Activated T-cell treated with anti-CD3 and anti-CD28 coated beads, Interleukin-2, amount 50 U/mL, for 48 hours (primary cell): ENCODE results near the gene BTG4.

Experiments
- DNase-seq, 2 experiments: peaks; one replicate each; pipeline ENCODE4 v3.0.0-alpha.2; 2020

The BTG4 gene

GRCh38 chr11:111479666-111480065, 32.5 kb downstream of the BTG4 start:
- DNase-seq = no peak

DNA sequence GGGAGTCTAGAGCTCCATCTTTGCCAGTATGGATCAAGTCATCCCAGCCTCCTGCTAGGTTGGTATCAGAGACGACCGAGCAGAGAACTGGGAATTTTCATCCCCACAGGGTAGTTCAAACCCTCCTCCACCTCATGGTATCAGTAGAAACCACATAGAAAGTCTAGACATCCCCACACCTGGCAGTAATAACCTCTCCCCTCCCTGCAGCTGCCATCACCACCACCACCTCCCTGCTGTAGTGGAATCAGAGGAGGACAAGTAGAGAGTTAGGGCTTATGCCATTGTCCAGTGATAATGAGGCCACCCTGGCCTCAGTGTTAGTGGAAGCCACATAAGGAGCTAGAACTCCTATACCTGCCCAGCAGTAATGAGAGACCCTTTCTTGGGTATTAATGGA, 34.3 kb downstream of the BTG4 start:
- no peak for DNase-seq

GRCh38 chr11:111476956-111477355, 35.2 kb downstream of the BTG4 start:
- no peak for DNase-seq

GRCh38 chr11:111476366-111476765, 35.8 kb downstream of the BTG4 start:
- no peak for DNase-seq

GRCh38 chr11:111474432-111474831, 37.8 kb downstream of the BTG4 start:
- DNase-seq = no peak

- DNase-seq = no peak
Measured at GRCh38 chr11:111472228-111472627, 40.0 kb downstream of the BTG4 start.

- no peak for DNase-seq
Measured at GRCh38 chr11:111469200-111469599, 43.0 kb downstream of the BTG4 start.

DNA sequence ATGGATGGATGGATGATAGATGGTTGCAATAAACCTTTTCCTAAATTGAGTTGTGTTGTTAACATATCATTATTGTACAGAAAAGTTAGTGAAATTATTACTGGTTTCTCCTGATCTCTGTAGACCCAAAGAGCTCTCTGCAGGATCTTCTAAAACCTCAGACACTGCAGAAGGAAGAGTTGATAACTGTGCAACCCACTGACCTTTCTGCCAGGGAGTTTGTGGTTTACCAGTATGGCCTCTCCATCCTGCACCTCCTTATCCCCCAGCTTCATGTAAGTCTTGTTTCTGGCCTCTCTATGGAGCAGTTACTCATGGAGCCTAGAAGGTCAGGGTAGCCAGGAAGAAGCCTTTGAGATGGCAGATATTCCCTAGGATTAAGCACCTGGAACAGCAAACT, 45.6 kb downstream of the BTG4 start:
- no peak for DNase-seq

DNA sequence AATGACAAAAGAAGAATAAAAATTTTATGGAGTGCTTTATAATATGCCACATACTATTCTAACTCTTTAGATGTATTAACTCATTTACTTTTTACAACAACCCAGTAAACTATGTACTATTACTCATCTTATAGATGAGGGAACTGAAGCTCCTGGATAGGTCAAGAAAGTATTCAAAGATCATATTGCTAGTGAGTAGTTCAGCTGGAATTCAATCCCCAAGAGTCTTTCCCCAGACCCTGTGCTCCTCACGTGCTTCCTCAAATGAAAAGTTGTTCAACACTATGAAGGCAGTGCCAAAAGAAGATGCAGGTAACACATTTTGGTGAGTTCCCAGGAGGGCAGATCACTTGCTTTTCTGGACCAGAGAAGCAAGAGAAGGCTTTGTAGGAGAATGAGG, 46.8 kb downstream of the BTG4 start:
- no peak for DNase-seq

DNA sequence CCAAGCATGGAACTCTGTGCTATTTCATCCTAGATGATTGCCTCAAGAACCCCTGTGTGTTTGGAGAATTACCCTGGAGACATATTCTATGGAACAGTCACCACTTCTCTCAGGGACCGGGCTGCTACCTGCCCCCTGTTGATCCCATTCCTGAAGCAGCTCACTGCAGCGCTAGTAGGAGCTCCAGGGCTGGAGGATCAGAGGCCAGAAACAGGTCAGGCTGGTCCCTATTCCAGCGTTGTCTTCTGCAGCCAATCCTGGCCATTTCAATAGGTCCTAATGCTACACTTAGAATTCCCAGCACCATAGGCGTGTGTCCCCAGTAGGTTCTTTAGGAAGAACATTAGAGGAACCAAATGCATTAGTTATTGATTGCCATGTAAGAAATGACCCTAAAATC, 48.9 kb downstream of the BTG4 start:
- no peak for DNase-seq

DNA sequence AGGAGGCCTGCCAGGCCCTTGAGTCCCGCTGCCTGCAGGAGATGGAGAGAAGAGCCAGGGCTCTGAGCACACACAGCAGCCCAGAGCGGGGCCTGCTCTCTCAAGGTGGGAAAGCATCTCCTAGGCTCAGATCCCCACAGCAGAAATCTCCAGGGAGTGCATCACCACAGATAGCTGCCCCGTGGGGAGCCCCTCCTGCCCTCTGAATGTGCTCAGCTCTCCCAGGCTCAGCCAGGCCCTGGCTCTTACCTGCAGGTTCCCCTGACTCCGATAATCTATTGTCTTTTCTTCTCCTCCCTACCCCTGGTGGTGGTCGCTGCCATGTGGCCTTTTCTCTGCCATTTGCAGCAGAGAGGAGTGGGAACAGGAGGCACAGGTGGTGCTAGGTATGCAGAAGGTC, 49.9 kb downstream of the BTG4 start:
- no peak for DNase-seq

DNA sequence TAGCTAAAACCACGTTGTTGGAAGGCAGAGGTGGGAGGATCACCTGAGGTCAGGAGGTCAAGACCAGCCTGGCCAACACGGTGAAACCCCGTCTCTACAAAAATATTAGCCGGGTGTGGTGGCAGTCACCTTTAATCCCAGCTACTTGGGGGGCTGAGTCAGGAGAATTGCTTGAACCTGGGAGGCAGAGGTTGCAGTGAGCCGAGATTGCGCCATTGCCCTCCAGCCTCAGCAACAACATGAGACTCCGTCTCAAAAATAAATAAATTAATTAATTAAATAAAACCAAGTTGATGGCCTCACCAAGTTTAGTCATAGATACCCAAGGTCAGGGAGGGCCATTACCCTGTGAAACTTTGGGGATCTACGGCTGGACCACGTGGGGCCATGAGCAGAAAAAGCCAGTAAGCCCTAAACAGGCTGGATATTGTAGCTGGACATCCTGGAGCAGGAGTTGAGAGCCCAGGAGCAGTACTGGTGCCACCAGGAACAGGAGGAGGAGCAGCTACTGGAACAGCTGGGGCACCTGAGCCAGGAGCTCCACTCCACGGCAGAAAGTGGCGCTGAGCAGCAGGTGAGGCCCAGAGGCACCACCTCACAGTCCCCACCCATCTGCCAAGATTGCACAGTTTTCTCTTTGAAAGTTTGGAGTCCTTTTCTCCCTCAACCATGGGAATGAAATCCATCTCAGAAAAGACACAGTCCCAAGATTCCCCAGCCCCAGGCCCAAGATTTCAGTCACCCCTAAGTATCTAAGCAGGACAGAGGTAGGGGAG, 50.5 kb downstream of the BTG4 start:
- no peak for DNase-seq

- no peak for DNase-seq
Measured at GRCh38 chr11:111460856-111461255, 51.3 kb downstream of the BTG4 start.

GRCh38 chr11:111460340-111460739, 51.8 kb downstream of the BTG4 start:
- no peak for DNase-seq

DNA sequence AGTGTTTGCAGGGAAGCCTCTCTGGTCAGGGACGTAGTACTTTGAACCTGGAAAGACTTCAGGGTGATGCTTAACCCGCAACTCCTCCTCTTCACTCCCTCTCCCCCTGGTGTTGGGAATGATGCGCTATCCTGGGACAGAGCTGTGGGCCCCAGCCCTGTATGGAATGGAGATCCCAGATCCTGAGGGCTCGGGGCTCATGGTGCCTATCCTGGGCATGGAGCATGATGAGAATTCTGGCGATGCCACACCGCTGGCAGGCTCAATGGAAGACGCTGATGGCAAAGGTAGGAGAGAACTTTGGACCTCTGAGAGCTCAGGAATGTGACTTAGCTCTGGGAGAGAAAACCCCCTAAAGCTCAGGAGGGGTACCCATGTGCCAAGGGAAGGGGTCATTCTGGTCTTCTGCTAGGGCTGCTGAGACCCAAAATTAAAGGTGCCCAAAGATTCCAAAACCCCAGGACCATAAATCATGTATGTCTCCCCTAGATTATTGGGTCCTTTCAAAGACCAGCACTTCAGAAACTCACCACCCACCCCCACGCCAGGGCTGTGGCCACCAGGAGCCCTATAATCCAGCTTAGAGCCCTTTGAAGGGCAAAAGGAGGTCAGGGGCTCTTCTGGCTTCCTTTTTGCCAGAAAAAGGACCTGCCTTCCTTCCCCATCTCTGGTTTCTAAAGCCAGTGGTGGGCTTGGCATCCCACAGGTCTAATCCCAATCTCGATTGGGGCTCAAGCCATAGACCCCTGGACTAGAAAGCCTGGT, 52.5 kb downstream of the BTG4 start:
- no peak for DNase-seq

GRCh38 chr11:111457731-111458368, 54.3 kb downstream of the BTG4 start:
- DNase-seq = no peak

GRCh38 chr11:111456859-111457730, 55.1 kb downstream of the BTG4 start:
- no peak for DNase-seq

DNA sequence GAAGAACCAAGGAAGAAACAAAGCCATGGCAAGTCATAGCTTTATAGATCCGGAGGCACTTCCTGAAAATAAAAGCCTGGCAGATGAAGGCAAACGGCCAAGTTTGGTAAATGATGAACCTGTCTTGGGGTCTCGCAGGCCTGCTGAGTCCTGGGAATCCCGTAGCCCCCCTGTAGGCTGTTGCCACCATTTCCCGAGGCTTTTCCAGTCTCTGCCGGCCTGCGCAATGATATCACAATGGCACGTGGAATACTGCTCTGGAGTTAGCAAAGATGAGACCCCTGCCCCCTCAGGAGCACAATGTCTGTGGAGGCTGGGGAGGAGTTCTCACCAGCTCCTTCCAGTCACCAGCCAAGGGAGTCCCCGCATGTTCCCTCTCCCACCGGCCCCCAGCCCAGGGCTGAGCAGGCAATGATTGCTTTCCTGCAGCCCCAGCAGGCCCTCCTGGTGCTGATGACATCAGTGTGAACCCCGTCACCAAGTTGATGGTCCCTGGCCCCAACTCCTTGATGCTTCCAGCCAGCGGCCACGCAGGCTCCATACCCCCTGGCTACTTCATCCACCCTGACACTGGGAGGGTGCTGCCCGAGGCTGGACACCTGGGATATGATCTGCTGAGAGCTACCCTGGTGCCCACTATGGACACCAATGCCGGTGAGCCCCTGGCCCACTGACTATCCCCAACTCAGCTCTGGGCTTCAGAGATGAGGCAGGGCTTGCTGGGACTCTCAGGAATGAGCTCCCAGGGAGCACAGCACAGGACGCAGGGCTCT, 55.9 kb downstream of the BTG4 start:
- DNase-seq = no peak

GRCh38 chr11:111455291-111456085, 56.7 kb downstream of the BTG4 start:
- no peak for DNase-seq

GRCh38 chr11:111454561-111455192, 57.5 kb downstream of the BTG4 start:
- peak; percentile 82 to 84 for DNase-seq
